AG04450 (cell line): ENCODE data around the gene SH3RF3. TPM values are rescaled to one million over a fixed set of nuclear protein-coding genes. Genes with fewer than 3 reads are reported as not detected.
A peak's percentile ranks its signal among the peaks of the same experiment; 100 is the strongest.

Source experiments
- CTCF ChIA-PET: fragments of 300-600, 350-600 bp; formaldehyde crosslinking; extraction: SDS; loops from one replicate; lab custom pipeline; 2022; ENCODE audit warnings: antibody characterized with exemption, inconsistent platforms; lab: Charles Lee
- POLR2A ChIA-PET: fragments of 350-600 bp; formaldehyde crosslinking; extraction: SDS; loops from one replicate; lab custom pipeline; 2021; ENCODE audit warnings: antibody characterized with exemption, inconsistent platforms; lab: Yijun Ruan, JAX
- DNase-seq: peaks from one replicate; pipeline ENCODE4 v3.0.0-alpha.2; 2011; ENCODE audit warnings: low read depth, low spot score
- H3K27ac ChIP-seq: one replicate; pipeline ENCODE4 v1.5.1; 2012; ENCODE audit warnings: low read depth, low read length, control low read depth
- H3K27me3 ChIP-seq: one replicate; pipeline ENCODE4 v1.6.0; 2012; ENCODE audit warnings: low read length; ENCODE audit not compliant: control insufficient read depth, insufficient read depth
- H3K4me3 ChIP-seq: 2 replicates; pipeline ENCODE4 v1.5.1; 2011; ENCODE audit warnings: mild to moderate bottlenecking, low read depth, low read length, control low read depth
- H3K9me3 ChIP-seq: 2 replicates; pipeline ENCODE4 v1.5.1; 2012; ENCODE audit warnings: low read length; ENCODE audit not compliant: control insufficient read depth, insufficient read depth
- CTCF ChIP-seq: IDR thresholded peaks from 2 replicates; pipeline ENCODE4 v1.5.1; 2011; ENCODE audit warnings: low read depth, low read length, control low read depth, inconsistent platforms
- polyA plus RNA-seq: library from polyadenylated mRNA; depleted of rRNA; stranded (reverse); fragments of >200 nt; gene quantifications from 2 replicates; pipeline ENCODE4 v1.2.3, GENCODE V29; 2011

The SH3RF3 gene
- polyA plus RNA-seq, 1 experiment, result 5.7 TPM

DNA sequence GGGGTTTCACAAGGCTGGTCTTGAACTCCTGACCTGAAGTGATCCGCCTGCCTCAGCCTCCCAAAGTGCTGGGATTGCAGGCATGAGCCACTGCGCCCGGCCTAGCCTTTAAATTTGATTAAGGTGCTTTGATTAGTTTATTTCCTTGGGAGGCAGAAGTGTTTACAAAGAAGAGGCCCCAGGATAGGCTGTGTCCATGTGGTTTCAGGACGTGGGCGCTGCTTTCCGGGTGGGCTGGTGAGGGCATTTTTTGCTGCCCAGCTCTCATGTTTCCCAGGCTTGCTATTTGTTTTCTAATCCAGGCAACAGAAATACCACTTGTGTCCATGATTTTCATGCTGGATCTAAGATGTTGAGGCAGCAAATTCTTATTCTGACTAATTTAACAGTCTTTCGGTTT is 124.2 kb downstream of the SH3RF3 start:
- ChIA-PET POLR2A (no interaction called here), CTCF (no interaction called here)
- no peaks in the 10 kb centered on the region for H3K9me3 ChIP-seq
- DNase-seq, result no peak
- no peak overlapping the region for H3K4me3 ChIP-seq
- TF ChIP-seq CTCF, result no peak
- no peaks in the 10 kb centered on the region for H3K27me3 ChIP-seq
- H3K27ac ChIP-seq, result no peak overlapping the region

GRCh38 chr2:109254174-109254904 is 125.3 kb downstream of the SH3RF3 start:
- H3K9me3 ChIP-seq, result no peaks in the 10 kb centered on the region
- no peaks in the 10 kb centered on the region for H3K27me3 ChIP-seq
- no peak for DNase-seq
- H3K4me3 ChIP-seq, result no peak overlapping the region
- no peak overlapping the region for H3K27ac ChIP-seq
- no peak for TF ChIP-seq CTCF
- ChIA-PET POLR2A (no interaction called here), CTCF (no interaction called here)

GRCh38 chr2:109255654-109256053 is 126.6 kb downstream of the SH3RF3 start:
- no peak overlapping the region for H3K4me3 ChIP-seq
- ChIA-PET CTCF (no interaction called here), POLR2A (no interaction called here)
- no peaks in the 10 kb centered on the region for H3K27me3 ChIP-seq
- no peak overlapping the region for H3K27ac ChIP-seq
- TF ChIP-seq CTCF, result no peak
- no peak for DNase-seq
- H3K9me3 ChIP-seq, result no peaks in the 10 kb centered on the region

DNA sequence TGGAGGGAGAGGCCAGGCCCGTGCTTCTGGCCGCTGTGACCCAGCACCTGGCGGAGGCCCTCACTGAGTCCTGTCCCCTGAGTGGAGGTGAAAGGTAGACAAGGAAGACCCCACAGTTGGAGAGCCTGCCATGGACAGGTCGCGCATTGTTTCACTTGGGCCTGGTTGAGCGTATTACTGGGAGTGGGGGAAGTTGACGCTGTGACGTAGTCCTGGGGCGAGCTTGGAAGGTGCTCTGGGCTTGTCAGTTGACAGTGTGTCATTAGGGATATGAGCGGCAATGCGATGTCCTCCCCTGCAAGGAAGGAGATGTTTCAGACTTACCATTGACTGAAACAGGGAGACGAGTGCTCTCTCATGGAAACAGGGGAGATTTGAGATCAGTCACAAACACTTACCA is 127.1 kb downstream of the SH3RF3 start:
- TF ChIP-seq CTCF, result no peak
- Histone ChIP-seq H3K27me3 (no peaks in the 10 kb centered on the region), H3K27ac (no peak overlapping the region), H3K4me3 (no peak overlapping the region), H3K9me3 (no peaks in the 10 kb centered on the region)
- DNase-seq, result no peak
- ChIA-PET CTCF (interaction anchor here (1.0 to 1.2 kb wide), 2 partner anchors 84 to 127 kb away, joined by 3 to 4 read pairs; partner anchors contain the start of gene SH3RF3), POLR2A (no interaction called here)

DNA sequence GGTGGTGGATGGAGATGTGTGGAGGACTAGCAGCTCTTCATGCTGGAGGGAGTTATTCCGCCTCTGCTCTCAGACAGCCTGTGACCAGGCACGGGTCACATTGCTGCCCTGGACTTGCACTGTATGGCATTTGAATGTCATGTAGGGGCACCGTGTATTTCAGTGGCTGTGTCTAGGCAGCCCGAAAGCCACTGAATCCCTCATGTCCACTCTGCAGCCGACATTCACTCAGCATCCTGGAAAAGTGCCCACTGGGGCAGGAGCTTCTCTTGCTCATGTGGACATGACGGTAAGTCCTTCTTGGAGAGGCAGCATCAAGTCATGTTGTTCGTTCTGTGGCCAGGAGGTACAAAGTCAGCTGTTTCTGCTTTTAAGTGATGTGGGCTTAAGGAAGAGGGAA is 127.9 kb downstream of the SH3RF3 start:
- no peaks in the 10 kb centered on the region for H3K9me3 ChIP-seq
- H3K27ac ChIP-seq, result peak overlapping the region; percentile 52
- no peak overlapping the region for H3K4me3 ChIP-seq
- no peak for DNase-seq
- ChIA-PET CTCF (interaction anchor here (1.0 to 1.2 kb wide), 2 partner anchors 85 to 128 kb away, joined by 3 to 4 read pairs; partner anchors contain the start of gene SH3RF3), POLR2A (interaction anchor here (0.6 kb wide), 1 partner anchor 34 kb away, joined by 6 read pairs; no protein-coding TSS in a partner anchor)
- TF ChIP-seq CTCF, result no peak
- H3K27me3 ChIP-seq, result no peaks in the 10 kb centered on the region
